G401.6 (cell line): ENCODE measurements around the gene VPS11.

ENCODE experiments used
- FAIRE-seq: peaks from 2 replicates; lab custom pipeline; 2012; peaks lifted over from hg19 to GRCh38; lab: Jason Lieb, UNC

VPS11 gene

GRCh38 chr11:119121811-119122124 is 54.1 kb downstream of the VPS11 start:
- FAIRE-seq, result no peak

DNA sequence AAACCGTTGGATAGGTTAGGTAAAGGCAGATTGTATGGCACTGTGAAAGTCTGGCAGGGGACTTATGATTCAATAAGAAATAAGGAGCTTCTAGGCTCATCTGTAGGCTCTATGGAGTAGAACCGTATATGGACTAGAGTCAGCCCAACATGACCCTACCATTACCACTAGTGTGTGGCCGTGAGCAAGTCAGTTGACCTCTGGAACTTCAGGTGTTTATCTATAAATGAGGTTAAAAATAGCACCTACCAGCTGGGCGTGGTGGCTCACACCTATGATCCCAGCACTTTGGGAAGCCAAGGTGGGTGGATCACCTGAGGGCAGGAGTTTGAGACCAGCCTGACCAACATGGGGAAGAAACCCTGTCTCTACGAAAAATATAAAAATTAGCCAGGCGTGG is 58.2 kb downstream of the VPS11 start:
- no peak for FAIRE-seq

DNA sequence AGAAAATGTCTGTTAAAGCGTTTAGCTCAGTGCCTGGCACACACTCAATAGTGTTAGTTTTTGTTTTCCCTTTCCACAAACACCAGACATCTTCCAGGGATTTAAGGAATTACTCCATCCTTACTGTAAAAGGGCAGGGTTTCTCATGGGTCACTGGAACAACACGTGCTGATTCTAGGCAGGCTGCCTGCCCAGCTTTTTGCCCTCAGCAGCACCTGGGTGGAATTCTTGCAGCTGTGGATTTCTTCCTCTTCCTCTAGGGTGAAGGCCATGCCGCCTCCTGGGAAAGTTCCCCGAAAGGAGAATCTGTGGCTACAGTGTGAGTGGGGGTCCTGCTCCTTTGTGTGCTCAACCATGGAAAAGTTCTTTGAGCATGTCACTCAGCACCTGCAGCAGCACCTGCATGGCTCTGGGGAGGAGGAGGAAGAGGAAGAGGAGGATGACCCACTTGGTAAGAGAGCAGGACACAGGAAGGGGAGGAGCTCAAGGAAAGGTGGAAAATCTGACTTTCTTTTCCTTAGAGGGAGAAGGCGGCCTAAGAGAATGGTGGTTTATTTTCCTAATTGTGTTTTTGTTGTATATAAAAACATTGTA is 59.2 kb downstream of the VPS11 start:
- no peak for FAIRE-seq

GRCh38 chr11:119130662-119131061 is 63.0 kb downstream of the VPS11 start:
- FAIRE-seq, result no peak
